GM21825 (cell line): ENCODE measurements around the gene KCNK2.
"Not testable (repeated sequence)": the region's sequence is repeated elsewhere in the genome, so short reads cannot be mapped to it uniquely, and the experiment has no call there.

ENCODE experiments used
- ATAC-seq: cut with Tn5 transposase; IDR thresholded peaks from one replicate; pipeline ENCODE4 v1.9.1; 2021; ENCODE audit warnings: mild to moderate bottlenecking, moderate library complexity; ENCODE audit not compliant: unreplicated experiment

KCNK2 gene

GRCh38 chr1:215147024-215147423 is 64.5 kb downstream of the KCNK2 start:
- no peak for ATAC-seq

DNA sequence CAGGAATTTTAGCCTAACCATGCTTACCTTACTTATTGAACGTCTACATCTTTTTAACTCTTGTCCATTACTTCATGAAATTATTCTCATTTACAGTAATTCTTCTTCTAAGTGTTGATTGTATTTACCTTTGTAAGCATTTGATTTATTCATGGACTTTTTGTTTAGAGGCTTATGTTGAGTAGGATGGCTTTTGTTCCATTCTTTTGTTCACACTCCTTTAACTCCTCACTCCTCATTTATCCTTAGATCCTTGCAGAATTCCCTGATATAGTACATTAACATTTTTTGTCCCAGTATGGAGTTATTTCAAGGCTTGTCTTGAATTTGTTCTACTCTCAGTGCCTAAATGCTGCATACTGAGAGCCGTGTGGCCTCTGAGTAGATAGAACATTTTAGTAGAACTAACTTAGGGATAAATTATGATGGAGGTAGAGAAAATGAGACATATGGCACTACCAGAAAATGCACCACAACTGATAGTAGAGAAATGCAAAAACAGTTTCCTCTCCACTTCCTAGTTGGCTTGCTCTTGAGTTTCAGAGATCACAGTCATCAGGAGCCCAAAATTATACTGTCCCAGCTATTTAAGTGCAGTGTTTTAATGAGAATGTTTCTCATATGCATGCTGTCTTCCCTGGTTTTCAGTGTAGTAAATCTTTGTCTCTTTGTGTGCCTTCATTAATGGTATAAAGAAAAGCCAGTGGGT is 69.5 kb downstream of the KCNK2 start:
- no peak for ATAC-seq

DNA sequence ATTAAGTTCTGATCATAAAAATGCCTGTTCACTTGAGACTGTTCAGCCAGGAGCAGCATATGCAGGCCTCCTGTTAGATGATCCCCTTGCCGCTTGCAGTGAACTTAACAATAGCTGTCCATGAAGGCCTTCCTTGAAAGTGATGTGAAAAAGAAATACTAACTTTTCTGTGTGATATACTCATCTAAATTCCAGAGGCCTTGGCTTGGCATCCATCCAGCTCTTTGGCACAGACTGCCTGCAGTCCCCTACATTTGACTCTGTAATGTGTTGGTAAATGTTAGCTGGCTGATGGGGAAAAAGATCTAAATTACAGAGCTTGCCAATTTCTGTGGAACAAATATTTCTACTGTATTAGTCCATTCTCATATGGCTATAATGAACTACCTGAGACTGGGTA is 73.7 kb downstream of the KCNK2 start:
- no peak for ATAC-seq

DNA sequence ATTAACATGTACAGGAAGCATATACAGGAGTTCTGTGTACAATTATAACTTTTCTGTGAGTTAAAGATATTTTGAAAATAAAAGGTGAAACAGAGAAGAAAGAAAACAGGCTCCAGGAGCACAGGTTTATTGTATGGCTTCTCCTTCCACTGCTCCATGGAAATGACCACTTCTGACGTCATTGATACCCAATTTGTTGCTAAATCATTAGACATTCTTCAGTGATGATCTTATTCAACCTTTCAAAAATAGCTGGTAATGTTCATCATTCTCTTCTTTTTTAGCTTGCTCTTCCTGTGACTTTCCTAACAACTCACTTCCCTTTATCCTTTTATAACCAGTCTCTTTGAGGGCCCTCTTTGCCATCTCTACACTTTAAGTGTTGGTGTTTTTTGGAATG is 77.8 kb downstream of the KCNK2 start:
- no peak for ATAC-seq

DNA sequence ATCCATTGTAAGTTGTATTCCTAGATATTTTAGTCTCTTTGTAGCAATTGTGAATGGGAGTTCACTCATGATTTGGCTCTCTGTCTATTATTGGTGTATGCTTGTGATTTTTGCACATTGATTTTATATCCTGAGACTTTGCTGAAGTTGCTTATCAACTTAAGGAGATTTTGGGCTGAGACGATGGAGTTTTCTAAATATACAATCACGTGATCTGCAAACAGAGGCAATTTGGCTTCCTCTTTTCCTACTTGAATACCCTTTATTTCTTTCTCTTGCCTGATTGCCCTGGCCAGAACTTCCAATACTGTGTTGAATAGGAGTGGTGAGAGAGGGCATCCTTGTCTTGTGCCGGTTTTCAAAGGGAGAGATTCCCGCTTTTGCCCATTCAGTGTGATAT is 80.6 kb downstream of the KCNK2 start:
- ATAC-seq, result not testable (repeated sequence)

DNA sequence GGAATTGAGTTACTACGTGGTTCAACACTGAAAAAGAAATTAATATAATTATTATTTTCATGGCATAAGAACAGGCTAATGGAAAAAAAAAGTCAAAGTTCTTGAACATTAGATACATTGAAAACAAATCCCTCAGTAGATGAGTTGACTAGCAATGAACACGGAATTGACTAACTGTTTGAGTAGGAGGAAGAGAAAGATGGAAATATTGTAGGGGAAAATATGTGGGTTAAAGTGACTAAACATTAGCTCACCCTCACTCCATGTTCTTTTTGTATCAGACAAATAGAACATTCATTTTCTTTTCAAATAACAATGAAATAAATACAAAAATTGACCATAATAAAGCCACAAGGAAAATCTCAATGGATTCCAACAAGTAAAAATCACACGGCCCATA is 84.3 kb downstream of the KCNK2 start:
- no peak for ATAC-seq

- no peak for ATAC-seq
These were observed 99.0 kb downstream of the KCNK2 start for GRCh38 chr1:215181518-215181917.

GRCh38 chr1:215185067-215185620 is 102.6 kb downstream of the KCNK2 start:
- no peak for ATAC-seq

DNA sequence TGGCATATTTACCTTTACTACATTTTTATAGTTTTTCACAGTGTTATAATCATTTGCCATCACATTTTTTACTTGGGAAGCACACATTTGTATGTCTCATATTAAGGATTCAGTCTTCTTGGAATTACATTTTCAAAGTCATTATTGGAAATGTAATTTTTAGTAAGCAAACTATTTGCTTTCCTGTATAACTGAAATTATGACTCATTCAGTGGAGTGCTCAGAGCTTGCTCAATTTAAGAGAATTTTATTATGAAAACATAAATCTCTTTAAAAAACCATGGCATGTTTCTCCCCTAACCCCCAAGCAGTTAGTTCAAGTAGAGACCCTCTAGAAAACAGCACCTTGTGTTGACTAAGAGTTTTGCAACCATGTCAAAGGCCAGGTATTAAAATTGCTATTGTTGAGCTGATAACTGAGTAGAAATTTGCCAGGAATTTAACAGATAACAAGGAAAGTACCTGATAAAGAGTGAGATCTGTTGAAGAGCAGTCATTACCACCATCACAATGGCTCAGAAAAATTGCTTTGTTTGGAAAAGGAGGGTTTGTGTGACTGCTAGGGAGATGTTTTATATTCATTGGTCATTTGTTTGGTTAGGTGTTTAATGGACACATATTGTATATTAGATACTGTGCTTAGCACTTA is 105.9 kb downstream of the KCNK2 start:
- no peak for ATAC-seq

GRCh38 chr1:215192306-215192705 is 109.8 kb downstream of the KCNK2 start:
- ATAC-seq, result no peak

DNA sequence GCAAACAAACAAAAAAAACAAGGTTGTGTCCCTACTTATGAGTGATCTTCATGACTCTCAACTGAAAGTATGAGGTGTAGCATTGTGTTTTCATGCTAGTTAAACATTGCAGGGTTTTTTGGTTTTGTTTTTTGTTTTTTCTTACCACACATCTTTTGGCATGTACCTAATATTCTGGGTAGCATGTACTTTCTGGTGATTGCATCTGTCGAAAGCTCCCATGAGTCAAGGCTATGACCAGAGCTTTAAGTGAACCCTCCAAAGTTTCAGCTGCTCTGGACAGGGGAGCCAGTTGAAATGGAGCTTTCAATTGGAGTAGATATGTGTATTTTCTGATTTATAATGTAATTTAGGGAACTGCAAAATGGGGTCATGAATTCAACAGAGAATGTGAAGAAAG is 115.5 kb downstream of the KCNK2 start:
- no peak for ATAC-seq

GRCh38 chr1:215200121-215200520 is 117.6 kb downstream of the KCNK2 start:
- no peak for ATAC-seq

GRCh38 chr1:215201283-215201682 is 118.7 kb downstream of the KCNK2 start:
- ATAC-seq, result no peak

DNA sequence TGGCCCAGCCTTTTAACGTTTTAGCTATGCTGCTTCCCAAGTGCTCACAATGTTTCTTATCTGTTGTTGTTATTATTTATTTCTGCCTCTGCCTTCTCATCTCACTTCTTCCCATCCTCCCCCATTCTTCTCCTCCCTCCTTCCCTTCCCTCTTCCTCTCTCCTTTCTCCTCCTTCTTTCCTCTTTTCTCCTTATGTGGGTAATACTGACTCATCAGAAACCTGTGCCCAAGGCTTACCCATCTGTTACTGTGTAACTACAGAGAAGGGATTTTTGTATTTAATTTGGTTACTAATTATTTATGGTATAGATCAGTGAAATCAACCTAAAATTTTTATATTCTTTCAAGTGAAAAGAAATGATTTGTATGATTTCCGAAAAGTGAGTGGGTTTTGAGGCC is 120.3 kb downstream of the KCNK2 start:
- ATAC-seq, result no peak

- ATAC-seq, result no peak
These were observed 127.6 kb downstream of the KCNK2 start for GRCh38 chr1:215210167-215210566.

- ATAC-seq, result no peak
These were observed 133.3 kb downstream of the KCNK2 start for GRCh38 chr1:215215846-215216245.

DNA sequence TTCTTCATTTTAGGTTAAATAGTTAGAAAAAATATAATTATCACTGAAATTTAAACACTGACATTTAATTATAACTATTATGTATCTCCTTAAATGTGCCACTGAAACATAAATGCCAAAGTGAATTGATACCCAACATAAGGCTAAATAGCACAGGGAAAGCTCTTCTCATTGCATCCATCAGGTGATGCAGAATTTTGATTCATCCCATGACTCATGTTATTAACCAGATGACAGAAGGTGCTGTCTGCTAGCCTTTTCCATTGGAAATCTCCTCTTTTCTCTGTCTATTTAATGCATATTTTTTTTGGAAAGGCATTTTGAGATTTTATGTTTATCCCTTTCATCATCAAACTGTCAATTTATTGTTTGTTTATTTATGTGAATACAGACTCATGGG is 136.8 kb downstream of the KCNK2 start:
- ATAC-seq, result no peak

GRCh38 chr1:215220346-215220745 is 137.8 kb downstream of the KCNK2 start:
- ATAC-seq, result no peak

GRCh38 chr1:215226757-215227156 is 144.2 kb downstream of the KCNK2 start:
- no peak for ATAC-seq

- no peak for ATAC-seq
These were observed 145.7 kb downstream of the KCNK2 start for GRCh38 chr1:215228193-215228592.

DNA sequence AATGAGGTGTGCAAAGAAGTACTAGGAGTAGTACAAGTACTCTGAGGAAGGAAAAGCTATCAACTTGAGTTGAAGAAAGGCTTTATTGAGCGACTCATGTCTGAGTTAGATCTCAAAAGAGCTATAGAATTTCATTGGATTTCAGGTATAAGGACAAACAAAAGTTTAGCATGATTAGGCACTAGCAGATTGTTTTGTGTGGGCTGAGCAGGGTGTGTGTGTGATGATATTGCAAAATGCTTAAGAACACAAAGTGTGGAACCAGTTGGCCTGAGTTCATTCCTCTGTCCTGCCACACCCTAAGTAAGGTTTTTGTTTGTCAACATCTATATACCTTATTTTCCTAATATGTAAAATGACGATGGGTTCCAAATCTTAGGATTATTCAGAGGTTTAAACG is 158.9 kb downstream of the KCNK2 start:
- no peak for ATAC-seq

- no peak for ATAC-seq
These were observed 161.0 kb downstream of the KCNK2 start for GRCh38 chr1:215243345-215244054.
